HUES48 (cell line): ENCODE data around the gene LXN.

Experiments
- H3K27ac ChIP-seq: one replicate; pipeline ENCODE4 v1.7.0; 2013; ENCODE audit warnings: low read depth, low read length, inconsistent platforms
- H3K27me3 ChIP-seq: 2 replicates; pipeline ENCODE4 v1.6.1; 2013; ENCODE audit warnings: mild to moderate bottlenecking, low read length; ENCODE audit not compliant: control insufficient read depth, insufficient read depth
- H3K36me3 ChIP-seq: 2 replicates; pipeline ENCODE4 v1.6.1; 2013; ENCODE audit warnings: low read length; ENCODE audit not compliant: control insufficient read depth, insufficient read depth
- H3K4me1 ChIP-seq: 2 replicates; pipeline ENCODE4 v1.6.1; 2013; ENCODE audit warnings: mild to moderate bottlenecking, low read length; ENCODE audit not compliant: control insufficient read depth, insufficient read depth
- H3K4me3 ChIP-seq: 2 replicates; pipeline ENCODE4 v1.5.1; 2013; ENCODE audit warnings: mild to moderate bottlenecking, low read depth, low read length
- H3K9ac ChIP-seq: 2 replicates; pipeline ENCODE4 v1.6.1; 2013; ENCODE audit warnings: mild to moderate bottlenecking, low read depth, low read length, moderate library complexity
- H3K9me3 ChIP-seq: 2 replicates; pipeline ENCODE4 v1.6.1; 2013; ENCODE audit warnings: low read length; ENCODE audit not compliant: control insufficient read depth, insufficient read depth

Gene LXN

GRCh38 chr3:158671821-158672214, 630 bp downstream of the LXN start:
- H3K9ac ChIP-seq = peak overlapping the region; percentile 51; the same call in 1 of the 2 replicates
- peak overlapping the region; percentile 69 for H3K4me3 ChIP-seq
- H3K36me3 ChIP-seq = peaks cover 32% of the 10 kb centered on the region
- H3K27ac ChIP-seq = peak overlapping the region; percentile 88
- no peaks in the 10 kb centered on the region for H3K27me3 ChIP-seq
- H3K9me3 ChIP-seq = no peaks in the 10 kb centered on the region
- peaks cover 8% of the 10 kb centered on the region for H3K4me1 ChIP-seq

GRCh38 chr3:158668506-158668905, 3.9 kb downstream of the LXN start:
- Histone ChIP-seq H3K9ac (no peak overlapping the region), H3K36me3 (peaks cover 63% of the 10 kb centered on the region), H3K4me1 (peaks cover 8% of the 10 kb centered on the region), H3K27me3 (no peaks in the 10 kb centered on the region), H3K27ac (no peak overlapping the region), H3K9me3 (no peaks in the 10 kb centered on the region), H3K4me3 (no peak overlapping the region)

- no peaks in the 10 kb centered on the region for H3K9me3 ChIP-seq
- peaks cover 4% of the 10 kb centered on the region for H3K4me1 ChIP-seq
- no peak overlapping the region for H3K27ac ChIP-seq
- no peaks in the 10 kb centered on the region for H3K27me3 ChIP-seq
- peaks cover 84% of the 10 kb centered on the region for H3K36me3 ChIP-seq
- no peak overlapping the region for H3K4me3 ChIP-seq
- H3K9ac ChIP-seq = no peak overlapping the region
Observed at GRCh38 chr3:158666416-158666815, 6.0 kb downstream of the LXN start.

- Histone ChIP-seq H3K4me1 (no peaks in the 10 kb centered on the region), H3K9me3 (no peaks in the 10 kb centered on the region), H3K27me3 (no peaks in the 10 kb centered on the region), H3K4me3 (no peak overlapping the region), H3K27ac (no peak overlapping the region), H3K36me3 (peaks cover 94% of the 10 kb centered on the region), H3K9ac (no peak overlapping the region)
Observed at GRCh38 chr3:158663832-158664231, 8.6 kb downstream of the LXN start.

GRCh38 chr3:158663246-158663645, 9.2 kb downstream of the LXN start:
- no peak overlapping the region for H3K4me3 ChIP-seq
- H3K36me3 ChIP-seq = peaks cover 93% of the 10 kb centered on the region
- no peaks in the 10 kb centered on the region for H3K27me3 ChIP-seq
- H3K27ac ChIP-seq = no peak overlapping the region
- no peaks in the 10 kb centered on the region for H3K9me3 ChIP-seq
- no peak overlapping the region for H3K9ac ChIP-seq
- no peaks in the 10 kb centered on the region for H3K4me1 ChIP-seq

- Histone ChIP-seq H3K4me3 (no peak overlapping the region), H3K27me3 (no peaks in the 10 kb centered on the region), H3K4me1 (no peaks in the 10 kb centered on the region), H3K36me3 (peaks cover 86% of the 10 kb centered on the region), H3K27ac (no peak overlapping the region), H3K9ac (no peak overlapping the region), H3K9me3 (no peaks in the 10 kb centered on the region)
Observed at GRCh38 chr3:158660711-158661110, 11.7 kb downstream of the LXN start.

GRCh38 chr3:158659454-158660237, 12.8 kb downstream of the LXN start:
- H3K27ac ChIP-seq = no peak overlapping the region
- H3K27me3 ChIP-seq = no peaks in the 10 kb centered on the region
- H3K4me3 ChIP-seq = no peak overlapping the region
- no peak overlapping the region for H3K9ac ChIP-seq
- no peaks in the 10 kb centered on the region for H3K4me1 ChIP-seq
- no peaks in the 10 kb centered on the region for H3K9me3 ChIP-seq
- H3K36me3 ChIP-seq = peaks cover 87% of the 10 kb centered on the region

GRCh38 chr3:158658889-158659288, 13.6 kb downstream of the LXN start:
- no peak overlapping the region for H3K27ac ChIP-seq
- H3K36me3 ChIP-seq = peaks cover 88% of the 10 kb centered on the region
- no peaks in the 10 kb centered on the region for H3K27me3 ChIP-seq
- no peak overlapping the region for H3K4me3 ChIP-seq
- no peaks in the 10 kb centered on the region for H3K4me1 ChIP-seq
- H3K9me3 ChIP-seq = no peaks in the 10 kb centered on the region
- H3K9ac ChIP-seq = no peak overlapping the region

- Histone ChIP-seq H3K9me3 (no peaks in the 10 kb centered on the region), H3K36me3 (peaks cover 91% of the 10 kb centered on the region), H3K4me1 (no peaks in the 10 kb centered on the region), H3K9ac (no peak overlapping the region), H3K4me3 (no peak overlapping the region), H3K27me3 (no peaks in the 10 kb centered on the region), H3K27ac (no peak overlapping the region)
Observed at GRCh38 chr3:158652463-158652862, 20.0 kb downstream of the LXN start.

- no peaks in the 10 kb centered on the region for H3K27me3 ChIP-seq
- no peak overlapping the region for H3K9ac ChIP-seq
- H3K9me3 ChIP-seq = no peaks in the 10 kb centered on the region
- H3K27ac ChIP-seq = no peak overlapping the region
- no peak overlapping the region for H3K4me3 ChIP-seq
- no peaks in the 10 kb centered on the region for H3K4me1 ChIP-seq
- H3K36me3 ChIP-seq = peaks cover 92% of the 10 kb centered on the region
Observed at GRCh38 chr3:158651192-158651591, 21.3 kb downstream of the LXN start.

- no peak overlapping the region for H3K4me3 ChIP-seq
- no peak overlapping the region for H3K27ac ChIP-seq
- no peak overlapping the region for H3K9ac ChIP-seq
- no peaks in the 10 kb centered on the region for H3K9me3 ChIP-seq
- peaks cover 84% of the 10 kb centered on the region for H3K36me3 ChIP-seq
- H3K4me1 ChIP-seq = peaks cover 6% of the 10 kb centered on the region
- H3K27me3 ChIP-seq = no peaks in the 10 kb centered on the region
Observed at GRCh38 chr3:158649791-158650190, 22.7 kb downstream of the LXN start.
